T-helper 2 cell treated with Interferon-gamma antibody and Interleukin-4, amounts not matched to agents 100 ng/mL and 5 ng/mL, for 36 hours (primary cell): Measurements from ENCODE around the gene BPIFA1. TPM values are rescaled to one million over a fixed set of nuclear protein-coding genes. Genes with fewer than 3 reads are reported as not detected.

Experiments used
- intact Hi-C: fragments of 100-400 bp; cut with micrococcal nuclease; formaldehyde crosslinking; loops from one replicate; pipeline ENCODE4 v1.15.1; 2023
- total RNA-seq: library from RNA; stranded (reverse); gene quantifications from 2 replicates; pipeline ENCODE4 v1.2.3, GENCODE V29; 2022

BPIFA1 gene
- not detected in 2 replicates for total RNA-seq

GRCh38 chr20:33235696-33236095 is at the start of gene BPIFA1:
Gene BPIFA1, plus strand, starts transcription at chr20:33235996. Its CDS starts 1,716 bp downstream, at chr20:33237712.
- intact Hi-C loops: no loop called here

DNA sequence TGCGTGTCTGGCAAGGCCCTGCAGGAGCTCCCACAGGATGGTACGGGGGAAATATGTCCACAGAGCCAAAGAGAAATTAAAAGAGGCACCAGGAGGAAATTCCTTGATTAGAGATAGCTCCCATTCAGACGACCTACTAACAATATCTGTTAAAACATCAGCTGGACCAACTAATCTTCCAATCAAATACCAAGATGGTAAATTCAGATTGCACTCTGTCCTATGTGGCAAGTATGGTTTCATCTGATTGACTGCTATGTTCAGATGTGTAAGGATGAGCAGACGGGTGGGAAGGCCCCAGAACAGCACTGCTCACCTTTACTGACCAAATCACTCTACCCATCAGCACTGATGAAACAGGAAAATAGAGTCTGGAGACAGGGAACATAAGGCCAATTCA is 48.3 kb upstream of the BPIFA1 start:
- intact Hi-C loops: no loop called here

GRCh38 chr20:33188421-33188820 is 47.4 kb upstream of the BPIFA1 start:
- intact Hi-C loops: no loop called here

DNA sequence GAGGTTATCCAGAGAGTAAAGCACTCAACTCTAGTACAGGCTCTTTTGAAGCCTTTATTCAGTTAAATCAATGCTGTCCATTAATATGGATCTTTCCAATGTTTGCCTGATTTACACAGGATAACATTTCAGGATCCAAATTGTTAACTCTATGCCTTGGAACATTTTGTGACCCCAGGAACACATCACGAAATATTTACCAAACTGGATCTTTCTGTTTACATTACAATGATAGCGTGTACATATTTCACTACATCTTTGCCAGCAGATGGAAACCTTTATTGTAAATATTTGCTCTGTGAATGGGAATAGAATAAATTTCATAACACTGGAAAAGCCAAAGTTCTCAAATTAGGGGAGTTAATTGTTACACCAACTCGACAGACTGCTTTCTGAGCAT is 44.3 kb upstream of the BPIFA1 start:
- intact Hi-C loops: no loop called here

GRCh38 chr20:33191955-33192354 is 43.8 kb upstream of the BPIFA1 start:
- intact Hi-C loops: no loop called here

GRCh38 chr20:33192912-33193501 is 42.8 kb upstream of the BPIFA1 start:
- intact Hi-C loops: no loop called here

- intact Hi-C loops: no loop called here
Measured at GRCh38 chr20:33199026-33199425, 36.8 kb upstream of the BPIFA1 start.

DNA sequence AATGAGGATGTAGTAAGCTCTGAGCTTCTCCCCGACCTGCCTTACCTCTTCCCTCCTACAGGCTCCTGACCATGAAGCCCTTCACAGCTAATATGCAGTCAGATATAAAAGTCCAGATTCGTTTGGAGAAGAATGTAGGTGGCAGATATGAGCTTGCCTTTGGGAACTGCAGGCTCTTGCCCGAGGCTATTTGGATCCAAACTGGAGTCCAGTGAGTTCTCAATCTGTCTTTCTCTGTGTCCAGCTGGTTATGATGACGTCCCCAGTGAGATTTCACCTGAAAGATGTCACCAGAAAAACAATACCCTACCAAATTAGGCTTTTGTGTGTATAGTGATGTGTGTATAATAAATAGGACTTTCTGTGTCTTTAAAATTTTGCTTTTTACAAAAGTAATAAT is 33.3 kb upstream of the BPIFA1 start:
- intact Hi-C loops: no loop called here

DNA sequence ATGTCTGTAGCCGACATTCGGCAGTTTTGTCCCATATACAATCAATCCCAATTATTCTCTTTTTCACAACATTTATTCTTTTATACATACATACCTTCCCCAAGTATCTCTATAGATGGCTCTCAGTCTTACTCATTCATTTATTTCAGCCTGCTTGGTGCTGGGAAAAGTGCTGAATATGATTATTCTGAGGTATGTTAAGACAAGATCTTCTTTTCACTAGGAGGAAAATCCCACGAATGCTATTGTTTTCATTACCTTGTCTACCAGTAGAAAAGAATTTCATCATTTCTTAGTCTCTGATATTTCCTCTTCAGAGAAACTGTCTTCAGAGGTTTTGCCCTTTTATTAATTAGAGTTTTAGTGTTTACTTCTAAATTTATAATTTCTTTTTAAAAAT is 32.4 kb upstream of the BPIFA1 start:
- intact Hi-C loops: no loop called here

DNA sequence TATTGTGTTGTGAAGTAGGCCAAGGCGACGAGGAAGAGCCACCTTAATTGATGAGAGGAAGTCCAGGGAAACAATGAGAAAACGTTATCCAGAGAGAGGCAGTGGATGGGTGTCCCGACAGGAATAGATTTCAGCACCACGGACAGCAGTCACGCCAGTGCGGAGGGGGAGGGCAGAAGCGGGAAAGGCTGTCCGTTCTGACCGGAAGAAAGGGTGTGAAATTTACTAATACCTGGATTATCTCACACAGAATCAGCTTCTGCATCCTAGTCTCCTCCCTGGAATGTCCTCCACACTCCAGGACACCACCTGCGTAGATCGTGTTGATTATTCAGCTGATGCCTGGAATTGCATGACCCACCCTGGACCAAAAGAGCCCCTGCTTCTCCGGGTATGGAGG is 26.0 kb upstream of the BPIFA1 start:
- intact Hi-C loops: loop anchor here (2.0 kb wide), 1 partner anchor 307 kb away; no protein-coding TSS in a partner anchor

- intact Hi-C loops: loop anchor here (2.0 kb wide), 1 partner anchor 308 kb away; no protein-coding TSS in a partner anchor
Measured at GRCh38 chr20:33210371-33210770, 25.4 kb upstream of the BPIFA1 start.

- intact Hi-C loops: loop anchor here (2.0 kb wide), 1 partner anchor 309 kb away; no protein-coding TSS in a partner anchor
Measured at GRCh38 chr20:33211817-33212424, 23.9 kb upstream of the BPIFA1 start.

- intact Hi-C loops: no loop called here
Measured at GRCh38 chr20:33217052-33217451, 18.7 kb upstream of the BPIFA1 start, which contains the start of gene BPIFA3. Gene BPIFA3, plus strand, starts transcription at chr20:33217352. Its CDS starts 185 bp downstream, at chr20:33217537.

DNA sequence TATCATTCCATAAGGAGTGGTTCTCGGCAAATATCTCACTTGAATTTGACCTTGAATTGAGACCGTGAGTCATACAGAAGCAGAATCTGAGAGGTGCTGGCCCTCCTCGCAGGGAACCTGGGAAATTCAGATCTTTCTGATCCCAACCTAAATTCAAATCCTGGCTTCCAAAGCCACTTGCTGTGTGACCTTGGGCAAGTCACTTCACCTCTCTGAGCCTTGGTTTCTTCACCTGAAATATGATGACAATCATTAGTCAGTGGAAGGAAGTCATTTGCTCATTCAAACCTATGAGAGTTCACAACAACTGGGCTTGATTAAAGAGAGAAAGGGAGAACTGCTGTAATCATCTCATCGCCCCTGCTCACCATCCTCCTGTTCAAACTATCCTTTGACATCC is 11.4 kb upstream of the BPIFA1 start:
- intact Hi-C loops: no loop called here

DNA sequence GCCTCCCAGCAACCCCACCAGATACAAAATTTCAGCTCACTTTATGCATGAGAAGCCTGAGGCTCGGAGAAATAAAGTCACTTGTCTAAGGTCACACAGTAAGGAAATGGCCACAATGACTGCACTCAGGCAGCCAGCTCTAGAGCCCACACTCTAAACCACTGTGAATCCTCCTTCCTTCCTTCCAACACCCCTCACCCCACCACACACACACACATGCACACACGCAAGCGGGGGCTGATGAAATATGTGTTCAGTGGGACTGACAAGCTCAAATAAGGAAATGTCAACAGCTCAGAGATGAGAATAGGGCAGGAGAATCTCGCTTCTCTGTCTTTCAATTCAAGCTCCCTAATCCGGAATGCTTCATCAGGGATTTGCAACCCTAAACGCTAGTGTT is 6.0 kb upstream of the BPIFA1 start:
- intact Hi-C loops: no loop called here

DNA sequence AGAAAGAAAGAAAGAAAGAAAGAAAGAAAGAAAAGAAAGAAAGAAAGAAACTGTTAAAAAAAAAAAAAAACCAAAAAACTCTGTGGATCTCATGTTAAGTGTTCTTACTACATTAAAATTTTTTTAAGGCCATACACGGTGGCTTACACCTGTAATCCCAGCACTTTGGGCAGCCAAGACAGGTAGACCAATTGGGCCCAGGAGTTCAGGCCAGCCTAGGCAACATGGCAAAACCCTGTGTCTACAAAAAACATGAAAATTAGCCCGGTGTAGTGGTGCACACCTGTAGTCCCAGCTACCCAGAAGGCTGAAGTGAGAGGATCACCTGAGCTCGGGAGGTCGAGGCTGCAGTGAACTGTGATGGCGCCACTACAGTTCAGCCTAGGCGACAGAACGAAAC is 4.6 kb upstream of the BPIFA1 start:
- intact Hi-C loops: no loop called here

- intact Hi-C loops: no loop called here
Measured at GRCh38 chr20:33232486-33233072, 3.2 kb upstream of the BPIFA1 start.

GRCh38 chr20:33233129-33233774 is 2.5 kb upstream of the BPIFA1 start:
- intact Hi-C loops: no loop called here

GRCh38 chr20:33234050-33234449 is 1.7 kb upstream of the BPIFA1 start:
- intact Hi-C loops: no loop called here

DNA sequence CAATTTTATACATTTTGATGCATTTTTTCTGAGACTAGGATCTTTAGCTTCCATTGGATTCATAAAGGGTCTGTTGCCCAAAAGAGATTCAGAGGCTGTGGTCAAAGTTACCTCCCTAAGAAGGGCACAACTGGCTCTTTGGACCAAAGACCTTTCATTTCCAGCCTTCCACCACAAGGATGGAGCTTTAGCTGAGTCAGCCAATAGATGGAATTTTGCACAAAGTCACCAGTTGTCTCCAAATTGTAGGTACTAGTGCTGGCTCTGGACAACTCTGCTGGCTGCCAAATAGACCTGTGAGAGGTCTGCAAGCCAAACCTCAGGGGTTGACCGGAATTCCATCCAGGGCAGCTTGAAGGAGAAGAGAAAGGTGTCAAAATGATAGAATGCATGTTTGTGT is 555 bp downstream of the BPIFA1 start:
- intact Hi-C loops: no loop called here

DNA sequence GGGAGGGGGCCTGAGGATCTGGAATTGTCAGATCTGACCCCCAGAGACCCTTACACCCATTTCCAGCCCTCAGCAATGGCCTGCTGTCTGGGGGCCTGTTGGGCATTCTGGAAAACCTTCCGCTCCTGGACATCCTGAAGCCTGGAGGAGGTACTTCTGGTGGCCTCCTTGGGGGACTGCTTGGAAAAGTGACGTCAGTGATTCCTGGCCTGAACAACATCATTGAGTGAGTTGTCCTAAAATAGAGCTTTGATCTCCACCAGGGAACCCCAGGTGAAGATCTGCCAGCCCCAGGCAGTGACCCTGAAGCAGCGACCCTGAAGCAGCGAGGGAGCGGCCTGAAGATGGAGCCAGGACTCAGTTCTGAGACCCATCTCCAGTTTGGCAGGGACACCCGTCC is 2.2 kb downstream of the BPIFA1 start:
- intact Hi-C loops: no loop called here

DNA sequence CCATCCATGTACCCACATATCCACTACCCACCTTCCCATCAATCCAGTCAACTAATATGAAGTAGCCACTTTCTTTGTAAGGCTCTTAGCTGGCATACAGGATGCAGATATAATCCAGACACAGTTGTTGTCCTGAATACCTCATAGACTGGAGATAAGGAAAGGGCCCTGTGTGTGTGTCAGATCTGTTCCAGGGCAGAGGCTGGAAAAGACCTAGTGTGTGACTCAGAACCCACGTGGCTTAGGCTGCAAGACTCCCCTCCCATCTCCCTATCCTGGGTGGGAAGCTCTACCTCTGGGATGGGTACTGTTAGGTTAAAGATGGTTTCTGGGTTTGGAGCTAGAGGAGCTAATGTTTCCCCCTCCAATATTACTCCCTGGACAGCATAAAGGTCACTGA is 3.6 kb downstream of the BPIFA1 start:
- intact Hi-C loops: no loop called here
